Gastroesophageal sphincter (tissue), 3 donors: ENCODE results near the gene DBNDD2.

Experiments
- EP300 ChIP-seq: sonication (generic); formaldehyde crosslinking; IDR thresholded peaks from one replicate; pipeline ENCODE4 v1.6.1; 2017; ENCODE audit warnings: antibody characterized with exemption, mild to moderate bottlenecking
- POLR2A ChIP-seq, 2 donors: fragments of 450-650 bp; IDR thresholded peaks; one replicate each; pipeline ENCODE4 v1.6.1; 2017; ENCODE audit warnings: antibody characterized with exemption in 2 of 2, mild to moderate bottlenecking in 2 of 2, moderate library complexity in 1 of 2
- POLR2AphosphoS5 ChIP-seq: sonication (generic); formaldehyde crosslinking; IDR thresholded peaks from one replicate; pipeline ENCODE4 v1.6.1; 2017; ENCODE audit warnings: antibody characterized with exemption
- TF ChIP-seq, protein P1 (sequence below), 4 experiments: fragments of 200-600 bp in 2 of 4; fragments of 450-650 bp in 2 of 4; sonication (generic) in 1 of 4; IDR thresholded peaks; one replicate each; pipeline ENCODE4 v1.5.1; 2017 to 2019; ENCODE audit warnings: antibody characterized with exemption in 4 of 4, mild to moderate bottlenecking in 2 of 4, moderate library complexity in 2 of 4

GRCh38 chr20:45448270-45448669 is 40.2 kb downstream of the DBNDD2 start:
- no peak for TF ChIP-seq EP300
- TF ChIP-seq, protein P1, sequence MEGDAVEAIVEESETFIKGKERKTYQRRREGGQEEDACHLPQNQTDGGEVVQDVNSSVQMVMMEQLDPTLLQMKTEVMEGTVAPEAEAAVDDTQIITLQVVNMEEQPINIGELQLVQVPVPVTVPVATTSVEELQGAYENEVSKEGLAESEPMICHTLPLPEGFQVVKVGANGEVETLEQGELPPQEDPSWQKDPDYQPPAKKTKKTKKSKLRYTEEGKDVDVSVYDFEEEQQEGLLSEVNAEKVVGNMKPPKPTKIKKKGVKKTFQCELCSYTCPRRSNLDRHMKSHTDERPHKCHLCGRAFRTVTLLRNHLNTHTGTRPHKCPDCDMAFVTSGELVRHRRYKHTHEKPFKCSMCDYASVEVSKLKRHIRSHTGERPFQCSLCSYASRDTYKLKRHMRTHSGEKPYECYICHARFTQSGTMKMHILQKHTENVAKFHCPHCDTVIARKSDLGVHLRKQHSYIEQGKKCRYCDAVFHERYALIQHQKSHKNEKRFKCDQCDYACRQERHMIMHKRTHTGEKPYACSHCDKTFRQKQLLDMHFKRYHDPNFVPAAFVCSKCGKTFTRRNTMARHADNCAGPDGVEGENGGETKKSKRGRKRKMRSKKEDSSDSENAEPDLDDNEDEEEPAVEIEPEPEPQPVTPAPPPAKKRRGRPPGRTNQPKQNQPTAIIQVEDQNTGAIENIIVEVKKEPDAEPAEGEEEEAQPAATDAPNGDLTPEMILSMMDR (IDR thresholded peaks at IDR 0.05), result no peak
- TF ChIP-seq POLR2A (IDR thresholded peaks at IDR 0.05), result no peak
- no peak for TF ChIP-seq POLR2AphosphoS5
